K562 (cell line): ENCODE data around the gene ASB2. TPM values are rescaled to one million over a fixed set of nuclear protein-coding genes. Genes with fewer than 3 reads are reported as not detected.

Experiments
- ATAC-seq: fragments of 200-7000 bp; cut with Tn5 transposase; 3 replicates; pipeline ENCODE4 v1.9.1; 2020; ENCODE audit warnings: moderate library complexity
- BruUV-seq: library from RNA; stranded (reverse); fragments of 400-500 nt; replicated peaks from 2 replicates; lab custom pipeline; 2021; lab: Mats Ljungman, UMichigan
- CTCF ChIA-PET: fragments of 300-600 bp; formaldehyde crosslinking; extraction: SDS; loops from one replicate; lab custom pipeline; 2021; ENCODE audit warnings: low intra/inter-chr PET ratio; lab: Yijun Ruan, JAX
- POLR2A ChIA-PET: fragments of 300-600, 350-650 bp; sonication (Branson Sonifier 250); formaldehyde crosslinking; extraction: SDS; loops from one replicate; lab custom pipeline; 2021; ENCODE audit warnings: antibody characterized with exemption, inconsistent platforms; lab: Yijun Ruan, JAX
- DNase-seq, 4 experiments: peaks; one replicate each; pipeline versions ENCODE4 v3.0.0 to v3.0.0-alpha.2; 2011 to 2018; ENCODE audit warnings: low spot score in 3 of 4, mixed read lengths in 3 of 4; ENCODE audit errors: extremely low read depth in 1 of 4
- FAIRE-seq: peaks from 2 replicates; lab custom pipeline; 2011; peaks lifted over from hg19 to GRCh38; lab: Jason Lieb, UNC
- H2AFZ ChIP-seq: 2 replicates; pipeline ENCODE4 v1.6.0; 2011; ENCODE audit warnings: low read depth, low read length, control low read depth, inconsistent platforms
- H3K27ac ChIP-seq: fragments of 200-600 bp; 3 replicates; pipeline ENCODE4 v1.8.0; 2011; ENCODE audit warnings: low read depth, mild to moderate bottlenecking, control low read depth, inconsistent platforms, low read length, moderate library complexity, mixed read lengths; ENCODE audit errors: extremely low read depth
- H3K27me3 ChIP-seq, 2 experiments: fragments of 300-600 bp in 1 of 2; 2 replicates in 1 of 2; 3 replicates in 1 of 2; pipeline versions ENCODE4 v1.6.0 to v1.8.0; 2011; ENCODE audit warnings: inconsistent platforms in 2 of 2, low read length in 2 of 2, mild to moderate bottlenecking in 1 of 2, mixed read lengths in 1 of 2, moderate library complexity in 1 of 2; ENCODE audit not compliant: control insufficient read depth in 2 of 2, insufficient read depth in 2 of 2
- H3K36me3 ChIP-seq: fragments of 300-600 bp; 3 replicates; pipeline ENCODE4 v1.8.0; 2011; ENCODE audit warnings: mild to moderate bottlenecking, low read length, inconsistent platforms; ENCODE audit not compliant: control insufficient read depth, insufficient read depth
- H3K4me1 ChIP-seq, 2 experiments: fragments of 200-600 bp in 1 of 2; replicated peaks in 1 of 2; 2 replicates in 1 of 2; 3 replicates in 1 of 2; pipeline versions ENCODE4 v1.5.1 to v1.8.0; 2011; ENCODE audit warnings: inconsistent platforms in 2 of 2, low read length in 2 of 2, mild to moderate bottlenecking in 1 of 2, mixed read lengths in 1 of 2, moderate library complexity in 1 of 2; ENCODE audit not compliant: control insufficient read depth in 2 of 2, insufficient read depth in 2 of 2
- H3K4me2 ChIP-seq: 2 replicates; pipeline ENCODE4 v1.6.1; 2011; ENCODE audit warnings: low read length, control low read depth, inconsistent platforms, mixed read lengths; ENCODE audit not compliant: insufficient read depth
- H3K4me3 ChIP-seq: fragments of 200-600 bp; sonication (generic), shearing (Covaris generic); 2 replicates; pipeline ENCODE4 v1.5.1; 2016; ENCODE audit warnings: control low read depth, inconsistent platforms
- H3K79me2 ChIP-seq: fragments of 200-600 bp; 3 replicates; pipeline ENCODE4 v1.8.0; 2011; ENCODE audit warnings: low read length, inconsistent platforms; ENCODE audit not compliant: control insufficient read depth, insufficient read depth
- H3K9ac ChIP-seq, 2 experiments: 2 replicates each; pipeline versions ENCODE4 v1.6.0 to v1.6.1; 2011; ENCODE audit warnings: low read depth in 2 of 2, low read length in 2 of 2, control low read depth in 1 of 2, inconsistent platforms in 1 of 2, mild to moderate bottlenecking in 1 of 2, mixed read lengths in 1 of 2; ENCODE audit not compliant: insufficient read depth in 1 of 2
- H3K9me1 ChIP-seq: one replicate; pipeline ENCODE4 v1.6.0; 2011; ENCODE audit warnings: inconsistent platforms, mild to moderate bottlenecking, low read length, moderate library complexity; ENCODE audit not compliant: control insufficient read depth, insufficient read depth
- H3K9me3 ChIP-seq: replicated peaks from 2 replicates; pipeline ENCODE4 v1.5.1; 2011; ENCODE audit warnings: low read depth, low read length, inconsistent platforms; ENCODE audit not compliant: control insufficient read depth, insufficient read depth
- H4K20me1 ChIP-seq: replicated peaks from 2 replicates; pipeline ENCODE4 v1.6.1; 2011; ENCODE audit warnings: low read length, inconsistent platforms, mixed read lengths; ENCODE audit not compliant: control insufficient read depth, insufficient read depth
- CBX2 ChIP-seq: fragments of 200-600 bp; sonication (generic); IDR thresholded peaks from one replicate; pipeline ENCODE4 v1.6.1; 2012; ENCODE audit warnings: mild to moderate bottlenecking, low read length, inconsistent platforms; ENCODE audit not compliant: insufficient read depth, poor library complexity, severe bottlenecking
- CREB5 ChIP-seq: fragments of 250-450 bp; sonication (Bioruptor Pico); IDR thresholded peaks from 2 replicates; pipeline ENCODE4 v1.5.0; 2020; ENCODE audit warnings: mild to moderate bottlenecking
- ETV5 ChIP-seq: sonication (generic); formaldehyde crosslinking; IDR thresholded peaks from 2 replicates; pipeline ENCODE4 v1.4.0; 2020; ENCODE audit warnings: low read depth, mild to moderate bottlenecking, missing genetic modification reagents
- GATA2 ChIP-seq: sonication (generic); formaldehyde crosslinking; IDR thresholded peaks from 2 replicates; pipeline ENCODE4 v1.4.0; 2020; ENCODE audit warnings: mild to moderate bottlenecking, missing genetic modification reagents
- HINFP ChIP-seq: fragments of 450-650 bp; conservative IDR thresholded peaks from 2 replicates; pipeline ENCODE4 v1.6.1; 2016; ENCODE audit warnings: missing genetic modification characterization, low read depth, mild to moderate bottlenecking, control low read depth, missing compliant biosample characterization
- MYC ChIP-seq, 2 experiments: fragments of 250-450 bp in 1 of 2; sonication (Bioruptor Pico) in 1 of 2; IDR thresholded peaks; 2 replicates each; pipeline versions ENCODE4 v1.5.1 to v1.6.1; 2012 to 2021; ENCODE audit warnings: low read depth in 2 of 2, borderline replicate concordance in 1 of 2, improper control_type of control experiment in 1 of 2, low read length in 1 of 2, mild to moderate bottlenecking in 1 of 2, moderate library complexity in 1 of 2
- NR2C2 ChIP-seq, 2 experiments: fragments of 200-800 bp in 1 of 2; sonication (Bioruptor generic) in 1 of 2; sonication (generic) in 1 of 2; formaldehyde crosslinking in 1 of 2; IDR thresholded peaks; 2 replicates each; pipeline versions ENCODE4 v1.6.1 to v1.8.0; 2016 to 2022; ENCODE audit warnings: mild to moderate bottlenecking in 1 of 2, missing compliant biosample characterization in 1 of 2, missing genetic modification characterization in 1 of 2, missing genetic modification reagents in 1 of 2
- RFX7 ChIP-seq: fragments of 250-450 bp; sonication (Bioruptor Pico); IDR thresholded peaks from 2 replicates; pipeline ENCODE4 v1.5.1; 2021; ENCODE audit warnings: mild to moderate bottlenecking
- SRSF1 ChIP-seq: fragments of 200-400 bp; formaldehyde crosslinking; IDR thresholded peaks from 2 replicates; pipeline ENCODE4 v1.6.1; 2017; ENCODE audit warnings: mild to moderate bottlenecking, low read depth, low read length, moderate library complexity
- TRIM24 ChIP-seq, 2 experiments: fragments of 450-650 bp; IDR thresholded peaks; 2 replicates each; pipeline ENCODE4 v1.6.1; 2016
- XRCC5 ChIP-seq: fragments of 200-400 bp; formaldehyde crosslinking; IDR thresholded peaks from 2 replicates; pipeline ENCODE4 v1.6.1; 2017; ENCODE audit warnings: low read depth, mild to moderate bottlenecking, low read length
- ZBTB26 ChIP-seq: fragments of 450-650 bp; formaldehyde crosslinking; IDR thresholded peaks from 2 replicates; pipeline ENCODE4 v1.4.0; 2022; ENCODE audit warnings: missing genetic modification characterization
- WGBS: fragments of 100-300 bp; shearing (Covaris generic); methylation state at CpG from one replicate; pipeline ENCODE4 v1.1.6; 2016; ENCODE audit warnings: low coverage, mixed read lengths; ENCODE audit not compliant: insufficient coverage; ENCODE audit errors: missing lambda C conversion rate; 5-methylcytosine and 5-hydroxymethylcytosine counted together
- in situ Hi-C: fragments of 300-500 bp; cut with MboI; formaldehyde crosslinking; loops from 4 replicates; pipeline ENCODE4 v1.15.0; 2018; ENCODE audit warnings: inconsistent platforms, mixed read lengths
- intact Hi-C: fragments of 100-400 bp; cut with micrococcal nuclease; formaldehyde crosslinking; loops from 2 replicates; pipeline ENCODE4 v1.14.2; 2022
- polyA plus RNA-seq, 8 experiments: library from polyadenylated mRNA; depleted of rRNA in 4 of 8; stranded (reverse) in 5 of 8; unstranded in 3 of 8; fragments of >200 nt; fragmentation: Nextera tagmentation in 2 of 8; fragmentation: Illumina TruSeq in 1 of 8; extraction: Ambion mirVana in 2 of 8; extraction: Trizol in 1 of 8; gene quantifications; 2 replicates each; pipeline versions ENCODE4 v1.2.1 to v1.2.3, GENCODE V29; 2011 to 2014; ENCODE audit warnings: inconsistent platforms in 1 of 8, missing spikeins in 1 of 8
- total RNA-seq, 7 experiments: library from RNA; depleted of rRNA in 6 of 7; stranded (reverse); fragments of >200 nt in 6 of 7; fragmentation: Illumina TruSeq in 2 of 7; extraction: Trizol in 2 of 7; gene quantifications; 2 replicates each; pipeline versions ENCODE4 v1.2.1 to v1.2.3, GENCODE V29; 2011 to 2021; ENCODE audit warnings: low replicate concordance in 1 of 7

ASB2 gene
- total and polyA plus RNA-seq, 9 of the 15 experiments (the other 6 are each of a cell fraction or from before 2014, with no cell fraction given): not detected

GRCh38 chr14:93944348-93945069, 31.9 kb downstream of the ASB2 start:
- Histone ChIP-seq H3K4me1 (peaks cover 0 to 7% of the 10 kb centered on the region in 2 experiments; a peak in 1 of 5 replicates), H3K9me3 (no peaks in the 10 kb centered on the region), H3K9ac (no peak overlapping the region), H3K79me2 (no peaks in the 10 kb centered on the region), H3K4me2 (no peak overlapping the region), H3K36me3 (no peaks in the 10 kb centered on the region), H3K27ac (no peak overlapping the region), H3K4me3 (no peak overlapping the region), H3K9me1 (no peaks in the 10 kb centered on the region), H3K27me3 (peaks cover 4 to 46% of the 10 kb centered on the region in 2 experiments; a peak in 3 of 5 replicates), H4K20me1 (peaks cover 3% of the 10 kb centered on the region; the same call in 1 of the 2 replicates), H2AFZ (no peak overlapping the region)
- ChIA-PET POLR2A (no interaction called here), CTCF (no interaction called here)
- ATAC-seq: no peak
- no TSS peak for BruUV-seq
- 14% methylated on average over 16 of the region's 16 CpGs for WGBS
- no peak for DNase-seq
- FAIRE-seq: no peak
- in situ Hi-C loops: loop anchor here (5.0 kb wide), 1 partner anchor 58 kb away; no protein-coding TSS in a partner anchor
- intact Hi-C loops: no loop called here
- no peak for TF ChIP-seq ETV5 (CRISPR knock-in tag)
- TF ChIP-seq NR2C2 (CRISPR knock-in tag; IDR thresholded peaks at IDR 0.05): no peak
- no peak for TF ChIP-seq NR2C2 (tag; IDR thresholded peaks at IDR 0.05)
- TF ChIP-seq CREB5: no peak
- TF ChIP-seq HINFP: no peak
- TF ChIP-seq RFX7 (CRISPR knock-in tag): no peak
- TF ChIP-seq MYC (IDR thresholded peaks at IDR 0.05; ENCODE audit: low read depth, low read length): no peak
- TF ChIP-seq MYC (CRISPR knock-in tag; IDR thresholded peaks at IDR 0.05; ENCODE audit: borderline replicate concordance, low read depth): no peak
- no peak for TF ChIP-seq ZBTB26 (CRISPR knock-in tag)
- no peak for TF ChIP-seq CBX2
- TF ChIP-seq XRCC5: no peak
- no peak for TF ChIP-seq SRSF1
- no peak for TF ChIP-seq TRIM24 (IDR thresholded peaks at IDR 0.05)
- no peak for TF ChIP-seq GATA2 (CRISPR knock-in tag)
